Calu3 (cell line): ENCODE data around the gene IL17RC. TPM values are rescaled to one million over a fixed set of nuclear protein-coding genes. Genes with fewer than 3 reads are reported as not detected.

Experiments used
- BruUV-seq: library from RNA; stranded (reverse); fragments of 400-500 nt; replicated peaks from 2 replicates; lab custom pipeline; 2021; lab: Mats Ljungman, UMichigan
- CTCF ChIA-PET: fragments of 300-600 bp; sonication (Branson Sonifier 250); formaldehyde crosslinking; loops from one replicate; lab custom pipeline; 2022; ENCODE audit warnings: antibody characterized with exemption; lab: Charles Lee
- DNase-seq: peaks from one replicate; pipeline ENCODE4 v3.0.0; 2022
- H3K27ac Mint-ChIP-seq: one replicate; pipeline ENCODE4 v1.8.0; 2022; ENCODE audit warnings: mixed read lengths; ENCODE audit not compliant: unreplicated experiment
- H3K27me3 Mint-ChIP-seq: one replicate; pipeline ENCODE4 v1.8.0; 2022; ENCODE audit warnings: mixed read lengths; ENCODE audit not compliant: unreplicated experiment
- H3K36me3 Mint-ChIP-seq: one replicate; pipeline ENCODE4 v1.8.0; 2022; ENCODE audit warnings: mild to moderate bottlenecking, moderate library complexity, mixed read lengths; ENCODE audit not compliant: insufficient read depth, unreplicated experiment
- H3K4me1 Mint-ChIP-seq: one replicate; pipeline ENCODE4 v1.8.0; 2022; ENCODE audit warnings: mild to moderate bottlenecking, low read depth, mixed read lengths; ENCODE audit not compliant: unreplicated experiment
- H3K4me3 Mint-ChIP-seq: one replicate; pipeline ENCODE4 v1.8.0; 2022; ENCODE audit warnings: mild to moderate bottlenecking, low read depth, moderate library complexity, mixed read lengths; ENCODE audit not compliant: unreplicated experiment
- H3K9me3 Mint-ChIP-seq: one replicate; pipeline ENCODE4 v1.8.0; 2022; ENCODE audit warnings: low read depth, mixed read lengths; ENCODE audit not compliant: unreplicated experiment
- intact Hi-C: fragments of 100-400 bp; cut with micrococcal nuclease; formaldehyde crosslinking; loops from one replicate; pipeline ENCODE4 v1.10.0; 2022; ENCODE audit not compliant: unreplicated experiment
- total RNA-seq: library from RNA; stranded (reverse); gene quantifications from 2 replicates; pipeline ENCODE4 v1.2.3, GENCODE V29; 2022
- TF ChIP-seq, protein P1 (sequence below): fragments of 200-600 bp; IDR thresholded peaks from one replicate; pipeline ENCODE4 v1.8.0; 2022; ENCODE audit warnings: antibody characterized with exemption; ENCODE audit not compliant: unreplicated experiment

The IL17RC gene
- total RNA-seq, 1 experiment from 2014 or later = 19.1 TPM

DNA sequence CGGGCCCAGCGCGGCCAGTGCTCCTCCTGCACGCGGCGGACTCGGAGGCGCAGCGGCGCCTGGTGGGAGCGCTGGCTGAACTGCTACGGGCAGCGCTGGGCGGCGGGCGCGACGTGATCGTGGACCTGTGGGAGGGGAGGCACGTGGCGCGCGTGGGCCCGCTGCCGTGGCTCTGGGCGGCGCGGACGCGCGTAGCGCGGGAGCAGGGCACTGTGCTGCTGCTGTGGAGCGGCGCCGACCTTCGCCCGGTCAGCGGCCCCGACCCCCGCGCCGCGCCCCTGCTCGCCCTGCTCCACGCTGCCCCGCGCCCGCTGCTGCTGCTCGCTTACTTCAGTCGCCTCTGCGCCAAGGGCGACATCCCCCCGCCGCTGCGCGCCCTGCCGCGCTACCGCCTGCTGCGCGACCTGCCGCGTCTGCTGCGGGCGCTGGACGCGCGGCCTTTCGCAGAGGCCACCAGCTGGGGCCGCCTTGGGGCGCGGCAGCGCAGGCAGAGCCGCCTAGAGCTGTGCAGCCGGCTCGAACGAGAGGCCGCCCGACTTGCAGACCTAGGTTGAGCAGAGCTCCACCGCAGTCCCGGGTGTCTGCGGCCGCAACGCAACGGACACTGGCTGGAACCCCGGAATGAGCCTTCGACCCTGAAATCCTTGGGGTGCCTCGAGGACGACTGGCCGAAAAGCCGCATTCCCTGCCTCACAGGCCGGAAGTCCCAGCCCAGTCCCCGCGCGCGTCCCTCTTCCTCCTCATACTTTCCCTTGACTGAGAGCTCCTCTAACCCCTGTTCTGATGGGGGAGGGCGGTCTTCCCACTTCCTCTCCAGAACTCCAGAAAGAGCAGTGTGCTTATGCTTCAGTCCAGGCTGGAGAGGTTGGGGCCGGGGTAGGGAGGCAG is 1.4 kb upstream of the IL17RC start:
- peaks cover 9% of the 10 kb centered on the region for H3K4me1 Mint-ChIP-seq
- H3K9me3 Mint-ChIP-seq = no peaks in the 10 kb centered on the region
- H3K36me3 Mint-ChIP-seq = peaks cover 22% of the 10 kb centered on the region
- no TSS peak for BruUV-seq
- no peak overlapping the region for H3K27ac Mint-ChIP-seq
- H3K27me3 Mint-ChIP-seq = no peaks in the 10 kb centered on the region
- intact Hi-C loops = no loop called here
- CTCF ChIA-PET = no interaction called here
- TF ChIP-seq, protein P1, sequence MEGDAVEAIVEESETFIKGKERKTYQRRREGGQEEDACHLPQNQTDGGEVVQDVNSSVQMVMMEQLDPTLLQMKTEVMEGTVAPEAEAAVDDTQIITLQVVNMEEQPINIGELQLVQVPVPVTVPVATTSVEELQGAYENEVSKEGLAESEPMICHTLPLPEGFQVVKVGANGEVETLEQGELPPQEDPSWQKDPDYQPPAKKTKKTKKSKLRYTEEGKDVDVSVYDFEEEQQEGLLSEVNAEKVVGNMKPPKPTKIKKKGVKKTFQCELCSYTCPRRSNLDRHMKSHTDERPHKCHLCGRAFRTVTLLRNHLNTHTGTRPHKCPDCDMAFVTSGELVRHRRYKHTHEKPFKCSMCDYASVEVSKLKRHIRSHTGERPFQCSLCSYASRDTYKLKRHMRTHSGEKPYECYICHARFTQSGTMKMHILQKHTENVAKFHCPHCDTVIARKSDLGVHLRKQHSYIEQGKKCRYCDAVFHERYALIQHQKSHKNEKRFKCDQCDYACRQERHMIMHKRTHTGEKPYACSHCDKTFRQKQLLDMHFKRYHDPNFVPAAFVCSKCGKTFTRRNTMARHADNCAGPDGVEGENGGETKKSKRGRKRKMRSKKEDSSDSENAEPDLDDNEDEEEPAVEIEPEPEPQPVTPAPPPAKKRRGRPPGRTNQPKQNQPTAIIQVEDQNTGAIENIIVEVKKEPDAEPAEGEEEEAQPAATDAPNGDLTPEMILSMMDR = no peak
- no peak overlapping the region for H3K4me3 Mint-ChIP-seq
- no peak for DNase-seq

DNA sequence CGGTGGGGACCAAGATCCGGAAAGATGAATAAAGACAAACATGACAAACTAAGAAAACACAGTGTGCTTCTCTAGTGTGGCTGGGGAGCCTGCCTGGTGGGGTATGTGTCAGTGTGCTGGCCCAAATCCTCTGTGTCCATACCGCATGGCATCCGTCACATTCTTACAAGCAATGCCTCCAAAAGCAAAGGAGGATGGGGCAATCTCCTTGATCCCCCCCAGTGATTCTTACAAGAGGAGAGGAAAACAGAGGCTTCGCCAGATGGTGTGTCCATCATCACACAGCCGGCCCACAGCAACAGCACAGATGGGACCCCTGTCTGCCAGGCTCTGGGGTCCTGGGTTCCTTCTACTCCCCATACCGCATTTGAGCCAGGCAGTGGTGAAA is 558 bp upstream of the IL17RC start:
- Mint-ChIP-seq H3K4me1 (peaks cover 9% of the 10 kb centered on the region), H3K27ac (no peak overlapping the region), H3K9me3 (no peaks in the 10 kb centered on the region), H3K36me3 (peaks cover 20% of the 10 kb centered on the region), H3K27me3 (no peaks in the 10 kb centered on the region), H3K4me3 (peak overlapping the region; percentile 69)
- CTCF ChIA-PET = interaction anchor here (0.7 to 1.7 kb wide), 6 partner anchors 9 to 225 kb away, joined by 3 to 5 read pairs (median 3); partner anchors contain the start of gene VHL
- no TSS peak for BruUV-seq
- no peak for DNase-seq
- intact Hi-C loops = no loop called here
- TF ChIP-seq, protein P1 = no peak

DNA sequence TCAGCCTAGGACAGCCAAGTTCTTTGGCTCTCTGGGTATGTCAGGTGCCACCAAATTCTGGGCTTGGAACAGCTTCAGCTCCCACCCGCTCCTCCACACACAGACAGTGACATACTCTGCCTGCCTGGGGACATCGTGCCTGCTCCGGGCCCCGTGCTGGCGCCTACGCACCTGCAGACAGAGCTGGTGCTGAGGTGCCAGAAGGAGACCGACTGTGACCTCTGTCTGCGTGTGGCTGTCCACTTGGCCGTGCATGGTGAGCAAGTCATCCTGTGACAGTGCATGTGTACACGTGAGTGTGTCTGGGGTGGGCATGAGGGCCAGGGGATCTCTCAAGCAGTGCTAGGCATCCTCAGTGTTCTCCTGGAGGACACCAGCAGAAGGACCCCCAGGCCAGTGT is 922 bp downstream of the IL17RC start:
- TF ChIP-seq, protein P1 = no peak
- Mint-ChIP-seq H3K4me3 (peak overlapping the region; percentile 69), H3K36me3 (peaks cover 11% of the 10 kb centered on the region), H3K27me3 (no peaks in the 10 kb centered on the region), H3K4me1 (peaks cover 9% of the 10 kb centered on the region), H3K9me3 (no peaks in the 10 kb centered on the region), H3K27ac (no peak overlapping the region)
- no peak for DNase-seq
- intact Hi-C loops = no loop called here
- CTCF ChIA-PET = interaction anchor here (1.7 kb wide), 1 partner anchor 20 kb away, joined by 4 read pairs; no protein-coding TSS in a partner anchor
- no TSS peak for BruUV-seq

DNA sequence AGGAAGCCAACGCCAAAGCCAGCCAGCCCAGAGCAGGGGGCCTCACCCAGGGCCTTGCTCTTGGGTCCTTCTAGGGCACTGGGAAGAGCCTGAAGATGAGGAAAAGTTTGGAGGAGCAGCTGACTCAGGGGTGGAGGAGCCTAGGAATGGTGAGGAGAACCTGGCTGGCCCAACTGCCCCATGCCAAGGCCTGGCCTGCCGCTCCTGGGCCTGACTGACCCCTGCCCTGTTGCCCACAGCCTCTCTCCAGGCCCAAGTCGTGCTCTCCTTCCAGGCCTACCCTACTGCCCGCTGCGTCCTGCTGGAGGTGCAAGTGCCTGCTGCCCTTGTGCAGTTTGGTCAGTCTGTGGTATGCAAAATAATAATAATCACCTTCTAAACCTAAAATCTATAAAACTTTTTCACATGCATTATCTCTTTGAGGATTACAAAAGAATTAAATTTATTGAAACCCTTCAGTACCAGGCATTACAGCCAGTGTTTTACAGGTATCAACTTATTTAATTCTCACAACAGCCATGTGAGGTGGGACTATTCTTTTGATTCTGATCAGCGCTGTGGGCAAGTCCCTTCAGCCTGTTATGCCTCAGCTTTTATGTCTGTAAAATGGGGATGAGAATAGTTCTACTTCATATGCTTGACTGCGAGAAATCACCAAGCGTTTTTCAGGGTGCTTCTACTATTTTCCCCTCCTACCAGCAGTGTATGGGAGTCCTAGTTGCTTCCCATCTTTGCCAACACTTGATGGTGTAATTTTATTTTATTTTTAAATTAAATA is 1.6 kb downstream of the IL17RC start:
- intact Hi-C loops = no loop called here
- Mint-ChIP-seq H3K9me3 (no peaks in the 10 kb centered on the region), H3K4me3 (no peak overlapping the region), H3K27ac (no peak overlapping the region), H3K27me3 (no peaks in the 10 kb centered on the region), H3K4me1 (peaks cover 9% of the 10 kb centered on the region), H3K36me3 (peaks cover 11% of the 10 kb centered on the region)
- CTCF ChIA-PET = no interaction called here
- TF ChIP-seq, protein P1 = no peak
- no peak for DNase-seq
- BruUV-seq = no TSS peak
